GM11168 (cell line): ENCODE results near the gene STK39.
"Not testable (repeated sequence)": the region's sequence is repeated elsewhere in the genome, so short reads cannot be mapped to it uniquely, and the experiment has no call there.

Experiments used
- in situ Hi-C: fragments of 300-500 bp; cut with MboI; formaldehyde crosslinking; loops from one replicate; pipeline ENCODE4 v1.12.0; 2022; ENCODE audit warnings: low sequenced_read_pairs; ENCODE audit not compliant: unreplicated experiment

STK39 gene

GRCh38 chr2:168060986-168061750, 186.2 kb downstream of the STK39 start:
- in situ Hi-C loops: no loop called here

- in situ Hi-C loops: no loop called here
Measured at GRCh38 chr2:168059758-168060157, 187.6 kb downstream of the STK39 start.

GRCh38 chr2:168058675-168059074, 188.7 kb downstream of the STK39 start:
- in situ Hi-C loops: no loop called here

GRCh38 chr2:168056242-168056787, 191.1 kb downstream of the STK39 start:
- in situ Hi-C loops: no loop called here

GRCh38 chr2:168054657-168055056, 192.7 kb downstream of the STK39 start:
- in situ Hi-C loops: no loop called here

GRCh38 chr2:168053676-168054075, 193.7 kb downstream of the STK39 start:
- in situ Hi-C loops: no loop called here

- in situ Hi-C loops: no loop called here
Measured at GRCh38 chr2:168052773-168053172, 194.6 kb downstream of the STK39 start.

- in situ Hi-C loops: no loop called here
Measured at GRCh38 chr2:168050377-168050776, 197.0 kb downstream of the STK39 start.

- in situ Hi-C loops: no loop called here
Measured at GRCh38 chr2:168049609-168050008, 197.8 kb downstream of the STK39 start.

GRCh38 chr2:168047091-168047690, 200.2 kb downstream of the STK39 start:
- in situ Hi-C loops: no loop called here

GRCh38 chr2:168044579-168044978, 202.8 kb downstream of the STK39 start:
- in situ Hi-C loops: no loop called here

- in situ Hi-C loops: no loop called here
Measured at GRCh38 chr2:168044176-168044575, 203.2 kb downstream of the STK39 start.

GRCh38 chr2:168042127-168042824, 205.1 kb downstream of the STK39 start:
- in situ Hi-C loops: not testable (repeated sequence)

- in situ Hi-C loops: no loop called here
Measured at GRCh38 chr2:168039881-168040280, 207.5 kb downstream of the STK39 start.

- in situ Hi-C loops: no loop called here
Measured at GRCh38 chr2:168037778-168038177, 209.6 kb downstream of the STK39 start.

- in situ Hi-C loops: no loop called here
Measured at GRCh38 chr2:168035458-168035857, 211.9 kb downstream of the STK39 start.

- in situ Hi-C loops: no loop called here
Measured at GRCh38 chr2:168034616-168035015, 212.8 kb downstream of the STK39 start.

GRCh38 chr2:168033966-168034365, 213.4 kb downstream of the STK39 start:
- in situ Hi-C loops: no loop called here

- in situ Hi-C loops: no loop called here
Measured at GRCh38 chr2:168032091-168032490, 215.3 kb downstream of the STK39 start.

GRCh38 chr2:168030862-168031624, 216.4 kb downstream of the STK39 start:
- in situ Hi-C loops: no loop called here
